SK-N-SH treated with all-trans-retinoic acid at 6 μM for 48 hours (cell line): Measurements from ENCODE around the gene STT3A.

ENCODE experiments used
- ATAC-seq: fragments of 200-7000 bp; cut with Tn5 transposase; 3 replicates; pipeline ENCODE4 v1.9.1; 2020; ENCODE audit warnings: mild to moderate bottlenecking, moderate library complexity
- ARNTL ChIP-seq: fragments of 450-650 bp; formaldehyde crosslinking; IDR thresholded peaks from 2 replicates; pipeline ENCODE4 v1.5.0; 2020; ENCODE audit warnings: low read depth, mild to moderate bottlenecking, moderate library complexity, borderline replicate concordance
- BACH2 ChIP-seq: fragments of 250-450 bp; sonication (Bioruptor Pico); IDR thresholded peaks from 2 replicates; pipeline ENCODE4 v1.9.0; 2021; ENCODE audit warnings: mild to moderate bottlenecking, borderline replicate concordance
- CREB5 ChIP-seq: fragments of 250-450 bp; sonication (Bioruptor Pico); IDR thresholded peaks from 2 replicates; pipeline ENCODE4 v1.5.1; 2020; ENCODE audit warnings: low read depth, mild to moderate bottlenecking, moderate library complexity
- CSDC2 ChIP-seq: fragments of 250-450 bp; sonication (Bioruptor Pico); IDR thresholded peaks from 2 replicates; pipeline ENCODE4 v1.5.0; 2020; ENCODE audit warnings: mild to moderate bottlenecking, moderate library complexity
- ESRRG ChIP-seq: fragments of 250-450 bp; sonication (Bioruptor Pico); IDR thresholded peaks from 2 replicates; pipeline ENCODE4 v1.6.1; 2021; ENCODE audit warnings: mild to moderate bottlenecking
- GLIS3 ChIP-seq: fragments of 250-450 bp; sonication (Bioruptor Pico); IDR thresholded peaks from 2 replicates; pipeline ENCODE4 v1.5.0; 2020; ENCODE audit warnings: mild to moderate bottlenecking, moderate library complexity
- ISL1 ChIP-seq: fragments of 250-450 bp; sonication (Bioruptor Pico); IDR thresholded peaks from 2 replicates; pipeline ENCODE4 v2.1.2; 2022; ENCODE audit warnings: mild to moderate bottlenecking, moderate library complexity
- PATZ1 ChIP-seq: fragments of 250-450 bp; sonication (Bioruptor Pico); IDR thresholded peaks from 2 replicates; pipeline ENCODE4 v1.8.0; 2020; ENCODE audit warnings: mild to moderate bottlenecking, moderate library complexity, borderline replicate concordance
- PPARA ChIP-seq: fragments of 250-450 bp; sonication (Bioruptor Pico); IDR thresholded peaks from 2 replicates; pipeline ENCODE4 v1.5.0; 2020; ENCODE audit warnings: mild to moderate bottlenecking, borderline replicate concordance
- RARB ChIP-seq: fragments of 250-450 bp; sonication (Bioruptor Pico); IDR thresholded peaks from 2 replicates; pipeline ENCODE4 v1.8.0; 2021; ENCODE audit warnings: mild to moderate bottlenecking, moderate library complexity
- SNAI2 ChIP-seq: fragments of 250-450 bp; sonication (Bioruptor Pico); IDR thresholded peaks from 2 replicates; pipeline ENCODE4 v1.5.0; 2020; ENCODE audit warnings: mild to moderate bottlenecking, moderate library complexity
- TOX ChIP-seq: fragments of 250-450 bp; sonication (Bioruptor Pico); IDR thresholded peaks from 2 replicates; pipeline ENCODE4 v1.8.0; 2021; ENCODE audit warnings: mild to moderate bottlenecking, moderate library complexity, borderline replicate concordance
- TSHZ2 ChIP-seq: fragments of 250-450 bp; sonication (Bioruptor Pico); IDR thresholded peaks from 2 replicates; pipeline ENCODE4 v1.5.0; 2020; ENCODE audit warnings: mild to moderate bottlenecking, moderate library complexity
- ZC3H10 ChIP-seq: fragments of 250-450 bp; sonication (Bioruptor Pico); IDR thresholded peaks from 2 replicates; pipeline ENCODE4 v1.5.1; 2021; ENCODE audit warnings: mild to moderate bottlenecking, moderate library complexity
- ZFP30 ChIP-seq: fragments of 450-650 bp; formaldehyde crosslinking; IDR thresholded peaks from 2 replicates; pipeline ENCODE4 v1.5.0; 2022; ENCODE audit warnings: mild to moderate bottlenecking, moderate library complexity
- ZNF70 ChIP-seq: fragments of 450-650 bp; formaldehyde crosslinking; IDR thresholded peaks from 2 replicates; pipeline ENCODE4 v1.5.0; 2020; ENCODE audit warnings: mild to moderate bottlenecking, moderate library complexity
- ZNF8 ChIP-seq: fragments of 450-650 bp; formaldehyde crosslinking; IDR thresholded peaks from 2 replicates; pipeline ENCODE4 v1.5.0; 2020; ENCODE audit warnings: mild to moderate bottlenecking, moderate library complexity
- TF ChIP-seq, protein P1 (sequence below): fragments of 250-450 bp; sonication (Bioruptor Pico); IDR thresholded peaks from 2 replicates; pipeline ENCODE4 v1.8.0; 2021; ENCODE audit warnings: low read depth, mild to moderate bottlenecking, moderate library complexity, borderline replicate concordance

STT3A gene

DNA sequence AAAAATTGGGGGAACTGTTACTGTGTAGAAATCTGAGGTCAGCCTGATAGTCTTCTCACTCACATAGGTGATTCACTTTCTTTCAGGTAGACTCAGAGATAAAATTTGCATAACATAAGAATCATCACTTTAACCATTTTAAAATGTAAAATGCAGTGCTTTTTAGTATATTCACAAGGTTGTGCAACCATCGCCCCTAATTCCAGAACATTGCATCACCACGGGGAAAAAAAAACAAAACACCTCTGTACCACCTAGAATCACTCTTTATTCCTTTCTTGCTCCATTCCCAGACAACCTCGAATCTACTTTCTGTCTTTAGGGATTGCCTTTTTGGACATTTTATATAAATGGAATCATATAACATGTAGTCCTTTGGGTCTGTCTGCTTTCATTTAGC, 53.2 kb downstream of the STT3A start (continued):
- TF ChIP-seq CREB5 (no peak), ZFP30 (CRISPR knock-in tag) (no peak), GLIS3 (CRISPR knock-in tag) (no peak), PPARA (CRISPR knock-in tag) (no peak), ZNF8 (CRISPR knock-in tag) (no peak), ZC3H10 (CRISPR knock-in tag) (no peak), BACH2 (CRISPR knock-in tag) (no peak)

DNA sequence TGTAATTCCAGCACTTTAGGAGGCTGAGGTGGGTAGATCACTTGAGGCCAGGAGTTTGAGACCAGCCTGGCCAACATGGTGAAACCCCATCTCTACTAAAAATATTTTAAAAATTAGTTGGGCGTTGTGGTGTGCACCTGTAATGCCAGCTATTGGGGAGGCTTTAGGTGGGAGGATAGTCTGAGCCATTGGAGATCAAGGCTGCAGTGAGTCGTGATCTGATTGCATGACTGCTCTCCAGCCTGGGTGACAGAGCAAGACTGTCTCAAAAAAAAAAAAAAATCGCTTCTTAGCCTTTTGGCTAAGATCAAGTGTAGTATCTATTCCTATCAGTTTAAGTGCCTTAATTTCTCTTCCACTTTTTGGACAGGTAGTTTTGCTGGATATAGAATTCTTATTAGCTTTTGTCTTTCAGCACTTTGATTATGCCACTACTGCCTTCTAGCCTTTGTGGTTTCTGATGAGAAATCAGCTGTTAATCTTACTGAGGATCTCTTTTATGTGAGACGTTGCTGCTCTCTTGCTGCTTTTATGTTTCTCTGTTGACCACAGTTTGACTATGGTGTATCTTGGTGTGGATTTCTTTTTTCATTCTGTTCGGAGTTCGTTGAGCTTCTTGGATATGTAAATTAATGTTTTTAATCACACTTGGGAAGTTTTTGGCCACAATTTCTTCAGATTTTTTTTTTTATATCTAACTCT, 57.0 kb downstream of the STT3A start:
- TF ChIP-seq ISL1 (no peak), PATZ1 (CRISPR knock-in tag) (no peak), TOX (CRISPR knock-in tag) (no peak)
- ATAC-seq: no peak

- ATAC-seq: no peak
- TF ChIP-seq ESRRG (CRISPR knock-in tag) (no peak), CREB5 (no peak), GLIS3 (CRISPR knock-in tag) (no peak)
- TF ChIP-seq, protein P1, sequence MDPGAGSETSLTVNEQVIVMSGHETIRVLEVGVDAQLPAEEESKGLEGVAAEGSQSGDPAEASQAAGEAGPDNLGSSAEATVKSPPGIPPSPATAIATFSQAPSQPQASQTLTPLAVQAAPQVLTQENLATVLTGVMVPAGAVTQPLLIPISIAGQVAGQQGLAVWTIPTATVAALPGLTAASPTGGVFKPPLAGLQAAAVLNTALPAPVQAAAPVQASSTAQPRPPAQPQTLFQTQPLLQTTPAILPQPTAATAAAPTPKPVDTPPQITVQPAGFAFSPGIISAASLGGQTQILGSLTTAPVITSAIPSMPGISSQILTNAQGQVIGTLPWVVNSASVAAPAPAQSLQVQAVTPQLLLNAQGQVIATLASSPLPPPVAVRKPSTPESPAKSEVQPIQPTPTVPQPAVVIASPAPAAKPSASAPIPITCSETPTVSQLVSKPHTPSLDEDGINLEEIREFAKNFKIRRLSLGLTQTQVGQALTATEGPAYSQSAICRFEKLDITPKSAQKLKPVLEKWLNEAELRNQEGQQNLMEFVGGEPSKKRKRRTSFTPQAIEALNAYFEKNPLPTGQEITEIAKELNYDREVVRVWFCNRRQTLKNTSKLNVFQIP (CRISPR knock-in tag): no peak
- TF ChIP-seq, all 23 proteins: peak for 0
Measured at GRCh38 chr11:125662689-125663088, 70.0 kb downstream of the STT3A start.

DNA sequence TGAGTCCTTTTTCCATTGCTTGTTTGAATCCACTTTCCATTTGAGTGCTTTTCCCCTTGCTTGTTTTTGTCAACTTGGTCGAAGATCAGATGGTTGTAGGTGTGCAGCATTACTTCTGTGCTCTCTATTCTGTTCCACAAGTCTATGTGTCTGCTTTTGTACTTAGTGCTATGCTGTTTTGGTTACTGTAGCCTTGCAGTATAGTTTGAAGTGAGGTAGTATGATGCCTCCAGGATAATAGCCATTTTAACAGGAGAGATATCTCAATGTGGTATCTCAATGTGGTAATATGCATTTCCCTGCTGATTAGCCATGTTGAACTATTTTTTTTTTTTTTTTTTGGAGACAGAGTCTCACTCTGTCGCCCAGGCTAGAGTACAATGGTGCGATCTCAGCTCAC, 71.3 kb downstream of the STT3A start:
- TF ChIP-seq SNAI2 (CRISPR knock-in tag): no peak
- no peak for TF ChIP-seq PPARA (CRISPR knock-in tag)
- no peak for TF ChIP-seq ARNTL
- TF ChIP-seq RARB (CRISPR knock-in tag): no peak
- TF ChIP-seq BACH2 (CRISPR knock-in tag): no peak
- TF ChIP-seq CSDC2 (CRISPR knock-in tag): no peak
- TF ChIP-seq TSHZ2 (CRISPR knock-in tag): no peak
- TF ChIP-seq ZNF70 (CRISPR knock-in tag): no peak
- TF ChIP-seq TOX (CRISPR knock-in tag): no peak
- TF ChIP-seq, all 23 proteins: peak for 0
- ATAC-seq: no peak
